Measurements from ENCODE around the gene MIA.
"Not testable (repeated sequence)": the region's sequence is repeated elsewhere in the genome, so short reads cannot be mapped to it uniquely, and the experiment has no call there.

The MIA gene

DNA sequence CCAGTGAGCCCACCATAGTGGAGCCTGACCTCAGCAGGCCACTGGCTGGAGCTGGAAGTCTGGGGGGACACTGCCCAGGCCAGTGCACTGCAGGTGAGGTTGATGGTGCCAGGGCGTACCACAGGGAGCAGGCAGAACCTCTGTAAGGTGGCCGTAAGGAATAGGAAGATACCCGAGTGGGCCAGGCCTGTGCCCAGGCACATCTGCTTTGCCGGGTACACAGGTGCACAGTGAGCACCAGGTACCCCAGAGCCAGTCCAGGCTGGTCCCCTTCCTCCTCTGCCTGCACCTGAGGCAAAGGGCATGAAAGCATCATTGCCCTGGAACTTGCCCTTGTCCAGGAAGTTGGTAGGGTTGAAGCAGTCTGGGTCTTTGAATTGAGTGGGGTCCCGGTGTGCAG lies 33.2 kb downstream of the MIA start:
- no peak for DNase-seq (ENCODE audit: low spot score)
- TF ChIP-seq, protein P1, sequence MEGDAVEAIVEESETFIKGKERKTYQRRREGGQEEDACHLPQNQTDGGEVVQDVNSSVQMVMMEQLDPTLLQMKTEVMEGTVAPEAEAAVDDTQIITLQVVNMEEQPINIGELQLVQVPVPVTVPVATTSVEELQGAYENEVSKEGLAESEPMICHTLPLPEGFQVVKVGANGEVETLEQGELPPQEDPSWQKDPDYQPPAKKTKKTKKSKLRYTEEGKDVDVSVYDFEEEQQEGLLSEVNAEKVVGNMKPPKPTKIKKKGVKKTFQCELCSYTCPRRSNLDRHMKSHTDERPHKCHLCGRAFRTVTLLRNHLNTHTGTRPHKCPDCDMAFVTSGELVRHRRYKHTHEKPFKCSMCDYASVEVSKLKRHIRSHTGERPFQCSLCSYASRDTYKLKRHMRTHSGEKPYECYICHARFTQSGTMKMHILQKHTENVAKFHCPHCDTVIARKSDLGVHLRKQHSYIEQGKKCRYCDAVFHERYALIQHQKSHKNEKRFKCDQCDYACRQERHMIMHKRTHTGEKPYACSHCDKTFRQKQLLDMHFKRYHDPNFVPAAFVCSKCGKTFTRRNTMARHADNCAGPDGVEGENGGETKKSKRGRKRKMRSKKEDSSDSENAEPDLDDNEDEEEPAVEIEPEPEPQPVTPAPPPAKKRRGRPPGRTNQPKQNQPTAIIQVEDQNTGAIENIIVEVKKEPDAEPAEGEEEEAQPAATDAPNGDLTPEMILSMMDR (IDR thresholded peaks at IDR 0.05; ENCODE audit: borderline replicate concordance, control extremely low read depth, extremely low read depth, insufficient read depth, missing control alignments) = no peak
- in situ Hi-C loops (cut with MboI; ENCODE audit: low sequenced_read_pairs, unreplicated experiment) = no loop called here

DNA sequence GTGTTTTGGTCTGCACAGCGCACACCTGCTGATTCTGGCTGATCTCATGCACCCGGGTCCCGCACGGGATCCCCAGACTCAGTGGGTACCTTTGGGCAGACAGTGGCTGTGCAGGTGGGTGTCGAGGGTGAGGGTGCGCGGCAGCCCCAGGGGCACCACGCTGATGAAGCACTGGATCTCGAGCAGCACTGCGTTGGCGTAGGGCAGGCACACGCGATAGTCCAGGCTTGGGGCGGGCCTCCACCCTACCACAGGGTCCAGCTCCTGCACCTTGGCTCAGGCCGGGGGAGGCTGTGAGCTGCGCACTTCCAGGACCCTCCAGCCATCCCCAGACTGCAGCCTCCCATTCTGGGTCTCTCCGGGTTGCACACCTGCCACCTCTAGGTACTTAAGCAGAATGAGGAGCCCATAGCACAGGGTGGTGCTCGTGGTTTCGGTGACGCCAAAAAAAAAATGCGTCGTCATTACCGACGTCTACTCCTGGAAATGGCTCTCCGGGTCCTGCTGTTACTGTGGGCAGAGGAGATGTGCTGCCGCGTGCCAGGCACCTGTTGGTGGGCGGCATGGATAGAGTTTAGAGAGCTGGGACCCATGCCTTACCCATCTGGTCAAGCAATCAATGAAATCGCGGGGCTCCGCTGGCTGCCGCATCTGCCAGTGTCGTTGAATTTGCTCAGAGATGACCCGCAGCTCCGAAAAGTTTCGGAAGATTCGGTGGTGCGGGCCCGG lies 34.2 kb downstream of the MIA start:
- no peak for DNase-seq (ENCODE audit: low spot score)
- in situ Hi-C loops (cut with MboI; ENCODE audit: low sequenced_read_pairs, unreplicated experiment) = loop anchor here (10.0 kb wide), 1 partner anchor 155 kb away; no protein-coding TSS in a partner anchor
- TF ChIP-seq, protein P1 (IDR thresholded peaks at IDR 0.05; ENCODE audit: borderline replicate concordance, control extremely low read depth, extremely low read depth, insufficient read depth, missing control alignments) = no peak

- in situ Hi-C loops (cut with MboI; ENCODE audit: low sequenced_read_pairs, unreplicated experiment) = loop anchor here (10.0 kb wide), 1 partner anchor 155 kb away; no protein-coding TSS in a partner anchor
- TF ChIP-seq, protein P1 (IDR thresholded peaks at IDR 0.05; ENCODE audit: borderline replicate concordance, control extremely low read depth, extremely low read depth, insufficient read depth, missing control alignments) = no peak
Observed at GRCh38 chr19:40810160-40810559, 34.8 kb downstream of the MIA start.

DNA sequence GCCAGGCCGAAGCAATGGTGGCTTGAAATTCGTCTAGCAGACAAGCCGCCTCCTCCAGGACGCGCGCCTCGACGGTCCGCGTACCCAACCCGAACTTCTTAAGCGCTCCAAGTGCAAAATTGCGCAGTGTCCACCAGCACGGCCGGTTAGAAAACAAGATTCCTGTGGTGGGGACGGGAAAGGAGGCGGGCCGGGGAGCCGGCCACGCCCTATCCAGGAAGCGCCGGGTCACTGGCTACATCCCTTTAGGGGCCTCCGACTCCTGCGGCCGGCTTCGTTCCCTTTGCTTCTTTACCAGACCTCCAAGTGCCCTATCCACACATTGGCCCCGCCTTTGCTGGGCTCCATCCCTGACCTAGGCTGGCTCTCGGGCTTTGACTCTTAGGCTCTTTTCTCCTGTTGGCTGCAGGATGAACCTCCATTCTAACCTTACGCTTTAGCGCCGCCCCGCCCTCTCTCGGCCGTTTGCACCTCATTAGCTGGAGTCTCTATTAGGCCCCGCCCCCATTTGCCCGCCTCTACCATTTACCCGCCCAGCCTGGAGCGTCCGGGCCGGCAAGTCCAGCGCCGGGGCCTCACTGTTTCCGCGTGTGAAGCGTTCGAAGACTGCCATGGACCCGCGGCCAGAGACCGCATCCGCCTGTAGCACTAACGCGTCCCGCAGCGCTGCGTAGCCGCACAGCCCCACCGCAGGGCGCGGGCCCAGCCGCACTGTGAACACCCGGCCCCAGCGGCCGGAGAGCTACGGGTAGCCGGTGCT lies 35.5 kb downstream of the MIA start:
- DNase-seq (ENCODE audit: low spot score) = peak; percentile 55

More at GRCh38 chr19:40810160-40810559, 34.8 kb downstream of the MIA start:
- DNase-seq (ENCODE audit: low spot score) = no peak

DNA sequence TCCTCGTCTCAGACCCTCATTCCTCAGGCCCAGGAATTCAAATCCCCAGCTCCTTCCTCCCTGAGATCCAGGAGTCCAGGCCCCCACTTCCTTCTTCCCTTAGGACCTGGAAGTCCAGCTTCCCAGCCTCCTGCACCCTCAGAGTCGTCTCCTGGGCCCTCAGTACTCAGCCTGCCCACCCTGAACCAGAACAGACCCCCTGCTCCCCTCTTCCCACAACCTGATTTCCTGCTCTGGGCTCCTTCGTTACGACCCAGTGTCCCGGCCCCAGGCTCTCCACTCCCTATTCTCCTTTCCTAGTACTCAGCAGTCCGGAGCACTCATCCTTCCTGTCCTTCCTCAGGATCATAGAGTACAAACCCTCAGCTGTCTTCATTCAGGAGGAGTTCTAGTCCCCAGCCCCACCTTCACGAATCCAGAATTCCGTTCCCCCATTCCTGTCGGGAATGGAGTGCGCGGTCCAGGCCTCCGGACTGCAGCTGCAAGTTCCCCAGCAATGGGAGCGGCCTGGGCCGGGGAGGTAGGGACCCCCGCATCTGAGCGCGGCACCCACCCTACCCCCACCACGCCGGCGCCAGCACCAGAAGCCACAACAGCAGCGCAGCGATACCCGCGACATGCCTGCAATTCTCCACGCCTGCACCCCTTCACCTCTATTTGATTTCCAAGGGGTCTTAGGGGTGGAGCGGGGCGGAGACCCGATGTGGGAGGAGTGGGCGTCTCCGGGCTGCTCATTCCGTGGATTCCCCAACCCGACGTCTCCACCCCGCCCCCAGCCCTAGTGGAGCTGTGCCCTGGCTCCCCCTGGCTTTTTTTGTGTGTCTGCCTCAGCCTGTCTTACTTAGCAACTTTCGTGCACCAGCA lies 36.4 kb downstream of the MIA start:
- TF ChIP-seq, protein P1 (IDR thresholded peaks at IDR 0.05; ENCODE audit: borderline replicate concordance, control extremely low read depth, extremely low read depth, insufficient read depth, missing control alignments) = peak; percentile 20
- in situ Hi-C loops (cut with MboI; ENCODE audit: low sequenced_read_pairs, unreplicated experiment) = loop anchor here (10.0 kb wide), 1 partner anchor 157 kb away; no protein-coding TSS in a partner anchor
- no peak for DNase-seq (ENCODE audit: low spot score)

More for the DNA sequence above, 35.5 kb downstream of the MIA start:
- in situ Hi-C loops (cut with MboI; ENCODE audit: low sequenced_read_pairs, unreplicated experiment) = loop anchor here (10.0 kb wide), 1 partner anchor 156 kb away; no protein-coding TSS in a partner anchor

DNA sequence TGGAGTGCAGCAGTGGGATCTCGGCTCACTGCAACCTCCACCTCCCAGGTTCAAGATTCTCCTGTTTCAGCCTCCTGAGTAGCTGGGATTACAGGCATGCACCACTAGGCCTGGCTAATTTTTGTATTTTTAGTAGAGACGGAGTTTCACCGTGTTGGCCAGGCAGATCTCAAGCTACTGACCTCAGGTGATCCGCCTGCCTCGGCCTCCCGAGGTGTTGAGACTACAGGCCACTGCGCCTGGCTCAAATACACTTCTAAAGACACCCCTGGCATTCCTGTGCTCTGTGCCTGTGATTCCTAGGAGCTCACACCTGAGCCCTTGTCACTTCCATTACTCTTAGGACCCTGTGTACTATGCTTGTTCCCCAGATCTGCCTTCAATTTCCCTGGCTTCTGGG lies 37.2 kb downstream of the MIA start:
- not testable (repeated sequence) for DNase-seq (ENCODE audit: low spot score)
- in situ Hi-C loops (cut with MboI; ENCODE audit: low sequenced_read_pairs, unreplicated experiment) = loop anchor here (10.0 kb wide), 1 partner anchor 158 kb away; no protein-coding TSS in a partner anchor

- no peak for DNase-seq (ENCODE audit: low spot score)
- in situ Hi-C loops (cut with MboI; ENCODE audit: low sequenced_read_pairs, unreplicated experiment) = loop anchor here (10.0 kb wide), 1 partner anchor 158 kb away; no protein-coding TSS in a partner anchor
- TF ChIP-seq, protein P1 (IDR thresholded peaks at IDR 0.05; ENCODE audit: borderline replicate concordance, control extremely low read depth, extremely low read depth, insufficient read depth, missing control alignments) = no peak
Observed at GRCh38 chr19:40813182-40813581, 37.9 kb downstream of the MIA start.

All from GM13976 (cell line).